Measurements from ENCODE around the gene KRT10.
"Not testable (repeated sequence)": the region's sequence is repeated elsewhere in the genome, so short reads cannot be mapped to it uniquely, and the experiment has no call there.

The KRT10 gene

DNA sequence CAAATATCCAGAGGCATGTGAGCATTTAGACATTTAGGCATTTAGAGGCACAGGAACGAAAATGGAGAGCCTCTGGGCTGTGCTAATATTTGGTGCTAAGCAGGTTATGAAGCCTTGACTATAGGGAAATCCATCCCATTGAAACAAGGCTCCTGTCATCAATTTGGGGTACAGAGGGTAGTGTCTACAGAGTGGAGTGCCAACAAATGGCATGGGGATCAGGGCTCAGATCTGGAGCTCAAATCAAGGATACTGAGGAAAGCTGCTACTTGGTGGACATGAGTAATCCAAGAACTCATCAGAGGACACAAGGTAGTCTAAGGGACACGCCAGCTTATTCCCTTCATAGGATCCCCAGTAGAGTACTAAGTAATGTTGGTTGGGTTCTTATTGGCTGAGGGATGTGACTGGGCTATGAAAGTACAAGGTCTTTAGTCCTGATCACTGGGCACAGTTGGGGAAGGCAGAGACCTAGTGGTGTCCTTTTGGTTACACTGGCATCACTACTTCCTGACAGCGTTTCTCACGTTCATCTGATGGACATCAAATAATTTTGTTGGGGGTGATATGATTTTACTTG, 5.2 kb downstream of the KRT10 start:
- Histone ChIP-seq H3K4me3 (ENCODE audit: low read length) (no peak overlapping the region), H3K9me3 (ENCODE audit: control insufficient read depth, low read depth, low read length) (no peaks in the 10 kb centered on the region), H3K27me3 (ENCODE audit: control insufficient read depth, insufficient read depth, low read length) (peaks cover 28% of the 10 kb centered on the region), H3K9ac (ENCODE audit: low read length) (no peak overlapping the region), H3K27ac (ENCODE audit: low read length) (no peak overlapping the region), H3K36me3 (ENCODE audit: control insufficient read depth, low read depth, low read length) (peaks cover 4% of the 10 kb centered on the region), H3K4me1 (ENCODE audit: control insufficient read depth, low read depth, low read length) (no peaks in the 10 kb centered on the region)

DNA sequence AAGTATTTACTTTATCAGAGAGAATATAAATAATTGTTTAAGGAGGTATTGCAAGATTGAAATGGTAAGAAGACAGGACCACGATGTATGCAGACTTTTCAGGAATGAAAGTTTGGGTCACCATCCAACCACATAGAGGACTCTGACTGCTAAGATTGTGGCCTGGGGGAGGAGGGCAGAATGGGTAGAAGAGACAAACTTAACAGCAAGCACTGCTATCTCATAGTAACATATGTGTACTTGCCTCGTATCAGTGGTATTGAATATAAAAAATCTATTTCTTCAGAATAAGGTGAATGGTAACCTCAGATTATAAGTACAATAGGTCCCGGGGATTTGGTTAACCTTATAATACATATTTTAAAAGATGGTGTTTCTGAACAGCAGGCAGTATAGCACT, 5.8 kb downstream of the KRT10 start:
- H3K4me1 ChIP-seq (ENCODE audit: control insufficient read depth, low read depth, low read length): no peaks in the 10 kb centered on the region
- H3K27ac ChIP-seq (ENCODE audit: low read length): no peak overlapping the region
- peaks cover 34% of the 10 kb centered on the region for H3K27me3 ChIP-seq (ENCODE audit: control insufficient read depth, insufficient read depth, low read length)
- no peak overlapping the region for H3K4me3 ChIP-seq (ENCODE audit: low read length)
- no peaks in the 10 kb centered on the region for H3K9me3 ChIP-seq (ENCODE audit: control insufficient read depth, low read depth, low read length)
- H3K36me3 ChIP-seq (ENCODE audit: control insufficient read depth, low read depth, low read length): peaks cover 4% of the 10 kb centered on the region
- H3K9ac ChIP-seq (ENCODE audit: low read length): no peak overlapping the region

DNA sequence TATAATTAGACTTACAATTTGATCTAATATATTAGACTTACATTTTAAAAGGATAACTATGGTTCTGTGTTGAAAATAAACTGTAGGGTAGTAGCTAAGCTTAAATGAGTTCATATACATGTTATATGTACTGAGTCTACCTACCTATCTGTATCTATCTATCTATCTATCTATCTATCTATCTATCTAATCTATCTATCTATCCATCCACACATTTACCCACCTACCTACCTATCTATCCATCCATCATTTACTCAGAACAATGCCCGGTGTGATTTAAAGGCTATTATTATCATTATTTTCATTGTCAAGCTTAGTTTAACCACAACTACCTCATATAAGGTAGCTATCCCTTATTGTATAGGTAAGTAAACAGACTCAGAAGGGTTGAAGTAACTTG, 7.0 kb downstream of the KRT10 start:
- Histone ChIP-seq H3K27ac (ENCODE audit: low read length) (no peak overlapping the region), H3K27me3 (ENCODE audit: control insufficient read depth, insufficient read depth, low read length) (peaks cover 46% of the 10 kb centered on the region), H3K9me3 (ENCODE audit: control insufficient read depth, low read depth, low read length) (no peaks in the 10 kb centered on the region)

DNA sequence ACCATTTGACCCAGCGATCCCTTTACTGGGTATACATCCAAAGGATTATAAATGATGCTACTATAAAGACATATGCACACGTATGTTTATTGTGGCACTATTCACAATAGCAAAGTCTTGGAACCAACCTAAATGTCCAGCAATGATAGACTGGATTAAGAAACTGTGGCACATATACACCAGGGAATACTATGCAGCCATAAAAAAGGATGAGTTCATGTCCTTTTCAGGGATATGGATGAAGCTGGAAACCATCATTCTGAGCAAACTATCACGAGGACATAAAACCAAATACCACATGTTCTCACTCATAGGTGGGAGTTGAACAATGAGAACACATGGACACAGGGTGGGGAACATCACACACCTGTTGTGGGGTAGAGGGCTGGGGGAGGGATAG, 7.8 kb downstream of the KRT10 start:
- H3K27me3 ChIP-seq (ENCODE audit: control insufficient read depth, insufficient read depth, low read length): peaks cover 52% of the 10 kb centered on the region
- not testable (repeated sequence) for H3K27ac ChIP-seq (ENCODE audit: low read length)

More for the DNA sequence above, 7.0 kb downstream of the KRT10 start:
- Histone ChIP-seq H3K36me3 (ENCODE audit: control insufficient read depth, low read depth, low read length) (peaks cover 4% of the 10 kb centered on the region), H3K4me1 (ENCODE audit: control insufficient read depth, low read depth, low read length) (no peaks in the 10 kb centered on the region), H3K9ac (ENCODE audit: low read length) (no peak overlapping the region), H3K4me3 (ENCODE audit: low read length) (no peak overlapping the region)

DNA sequence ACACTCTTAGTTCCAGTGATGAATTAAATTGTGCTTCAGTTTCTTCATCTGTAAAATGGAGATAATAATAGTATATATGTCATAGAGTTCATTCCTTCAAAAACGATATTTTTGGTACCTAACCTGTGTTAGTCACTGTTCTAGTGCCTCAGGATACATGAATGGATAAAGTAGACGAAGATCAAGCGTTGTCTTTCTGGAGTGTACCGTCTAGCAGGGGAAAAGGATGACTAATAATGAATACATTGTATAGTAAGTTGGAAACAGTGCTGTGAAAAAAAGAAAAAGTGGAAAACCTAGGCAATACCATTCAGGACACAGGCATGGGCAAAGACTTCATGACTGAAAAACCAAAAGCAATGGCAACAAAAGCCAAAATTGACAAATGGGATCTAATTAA, 8.6 kb downstream of the KRT10 start:
- Histone ChIP-seq H3K27me3 (ENCODE audit: control insufficient read depth, insufficient read depth, low read length) (peaks cover 57% of the 10 kb centered on the region), H3K9me3 (ENCODE audit: control insufficient read depth, low read depth, low read length) (no peaks in the 10 kb centered on the region), H3K4me3 (ENCODE audit: low read length) (no peak overlapping the region), H3K27ac (ENCODE audit: low read length) (no peak overlapping the region), H3K9ac (ENCODE audit: low read length) (no peak overlapping the region), H3K36me3 (ENCODE audit: control insufficient read depth, low read depth, low read length) (peaks cover 4% of the 10 kb centered on the region), H3K4me1 (ENCODE audit: control insufficient read depth, low read depth, low read length) (no peaks in the 10 kb centered on the region)

More for the DNA sequence above, 7.8 kb downstream of the KRT10 start:
- H3K4me3 ChIP-seq (ENCODE audit: low read length); H3K9me3 ChIP-seq (ENCODE audit: control insufficient read depth, low read depth, low read length); H3K4me1 ChIP-seq (ENCODE audit: control insufficient read depth, low read depth, low read length); H3K9ac ChIP-seq (ENCODE audit: low read length); H3K36me3 ChIP-seq (ENCODE audit: control insufficient read depth, low read depth, low read length): not testable (repeated sequence)

DNA sequence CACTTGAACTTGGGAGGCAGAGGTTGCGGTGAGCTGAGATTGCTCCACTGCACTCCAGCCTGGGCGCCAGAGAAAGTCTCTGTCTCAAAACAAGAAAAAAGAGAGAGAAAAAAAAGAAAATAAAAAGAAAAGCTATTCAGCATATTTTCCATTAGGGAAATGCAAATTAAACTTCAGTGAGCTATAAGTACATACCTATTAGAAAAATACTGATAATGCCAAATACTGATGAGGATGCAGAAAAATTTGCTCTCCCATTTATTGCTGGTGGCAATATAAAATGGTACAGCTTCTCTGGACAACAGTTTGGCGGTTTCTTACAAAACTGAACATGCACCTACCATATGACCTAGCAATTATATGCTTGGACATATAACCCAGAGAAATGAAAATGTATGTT, 9.8 kb downstream of the KRT10 start:
- Histone ChIP-seq H3K27me3 (ENCODE audit: control insufficient read depth, insufficient read depth, low read length) (peaks cover 69% of the 10 kb centered on the region), H3K27ac (ENCODE audit: low read length) (no peak overlapping the region)

DNA sequence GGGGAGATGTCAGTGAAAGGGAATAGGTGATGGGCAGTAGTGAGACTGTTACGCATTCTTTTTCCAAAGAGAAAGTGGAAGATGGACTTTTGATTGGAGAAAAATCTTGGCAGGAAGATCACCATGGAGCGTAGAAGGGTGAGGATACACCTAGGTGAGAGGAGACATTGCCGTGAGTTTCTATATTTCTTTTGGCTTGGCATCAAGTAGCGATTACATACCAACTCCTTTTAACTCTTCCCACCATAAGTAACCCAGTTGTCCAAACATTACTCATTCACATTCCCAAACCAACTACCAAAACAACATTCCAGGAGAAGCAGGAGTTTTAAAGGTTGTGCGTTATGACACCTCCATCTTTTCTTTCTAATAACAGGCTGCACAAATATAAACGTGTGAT, 11.9 kb downstream of the KRT10 start:
- peaks cover 80% of the 10 kb centered on the region for H3K27me3 ChIP-seq (ENCODE audit: control insufficient read depth, insufficient read depth, low read length)
- no peak overlapping the region for H3K27ac ChIP-seq (ENCODE audit: low read length)
- no peak overlapping the region for H3K4me3 ChIP-seq (ENCODE audit: low read length)
- no peaks in the 10 kb centered on the region for H3K9me3 ChIP-seq (ENCODE audit: control insufficient read depth, low read depth, low read length)
- no peaks in the 10 kb centered on the region for H3K36me3 ChIP-seq (ENCODE audit: control insufficient read depth, low read depth, low read length)
- H3K4me1 ChIP-seq (ENCODE audit: control insufficient read depth, low read depth, low read length): no peaks in the 10 kb centered on the region
- H3K9ac ChIP-seq (ENCODE audit: low read length): no peak overlapping the region

More for the DNA sequence above, 9.8 kb downstream of the KRT10 start:
- Histone ChIP-seq H3K36me3 (ENCODE audit: control insufficient read depth, low read depth, low read length) (peaks cover 4% of the 10 kb centered on the region), H3K4me3 (ENCODE audit: low read length) (no peak overlapping the region), H3K9me3 (ENCODE audit: control insufficient read depth, low read depth, low read length) (no peaks in the 10 kb centered on the region), H3K9ac (ENCODE audit: low read length) (no peak overlapping the region), H3K4me1 (ENCODE audit: control insufficient read depth, low read depth, low read length) (no peaks in the 10 kb centered on the region)

DNA sequence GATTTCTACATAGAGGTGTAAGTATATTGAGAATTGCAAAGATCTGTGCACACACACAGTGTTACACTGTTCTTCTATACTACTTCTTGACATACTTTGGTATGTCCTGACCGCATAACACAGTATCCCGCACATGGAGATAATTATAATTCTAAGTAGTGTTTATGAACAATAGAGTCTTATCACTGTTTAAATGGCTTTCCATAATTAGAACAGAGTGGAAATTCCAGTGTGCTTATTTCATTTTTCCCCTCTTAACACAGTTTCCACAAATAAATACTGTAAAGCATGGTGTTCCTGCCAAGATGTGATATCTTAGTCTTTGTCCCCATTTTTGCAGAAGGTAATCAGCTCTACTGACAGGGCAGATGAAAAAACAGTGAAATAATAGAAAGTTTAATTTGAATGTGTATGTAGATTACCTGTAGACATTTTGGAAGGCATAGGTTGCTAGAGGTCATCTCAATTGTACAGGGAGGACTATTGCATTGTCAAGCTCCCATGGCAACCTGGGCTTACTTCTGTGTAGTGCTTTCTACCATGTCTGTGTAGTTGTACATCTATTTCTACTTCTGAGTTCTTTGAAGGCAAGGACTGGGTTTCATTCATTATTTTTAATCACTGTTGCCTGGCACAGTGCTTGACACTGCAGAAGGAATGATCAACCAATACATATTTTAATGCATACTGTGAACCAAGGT, 12.5 kb downstream of the KRT10 start:
- Histone ChIP-seq H3K4me3 (ENCODE audit: low read length) (no peak overlapping the region), H3K9me3 (ENCODE audit: control insufficient read depth, low read depth, low read length) (no peaks in the 10 kb centered on the region), H3K9ac (ENCODE audit: low read length) (no peak overlapping the region), H3K4me1 (ENCODE audit: control insufficient read depth, low read depth, low read length) (no peaks in the 10 kb centered on the region), H3K27ac (ENCODE audit: low read length) (no peak overlapping the region), H3K36me3 (ENCODE audit: control insufficient read depth, low read depth, low read length) (no peaks in the 10 kb centered on the region), H3K27me3 (ENCODE audit: control insufficient read depth, insufficient read depth, low read length) (peaks cover 78% of the 10 kb centered on the region)

DNA sequence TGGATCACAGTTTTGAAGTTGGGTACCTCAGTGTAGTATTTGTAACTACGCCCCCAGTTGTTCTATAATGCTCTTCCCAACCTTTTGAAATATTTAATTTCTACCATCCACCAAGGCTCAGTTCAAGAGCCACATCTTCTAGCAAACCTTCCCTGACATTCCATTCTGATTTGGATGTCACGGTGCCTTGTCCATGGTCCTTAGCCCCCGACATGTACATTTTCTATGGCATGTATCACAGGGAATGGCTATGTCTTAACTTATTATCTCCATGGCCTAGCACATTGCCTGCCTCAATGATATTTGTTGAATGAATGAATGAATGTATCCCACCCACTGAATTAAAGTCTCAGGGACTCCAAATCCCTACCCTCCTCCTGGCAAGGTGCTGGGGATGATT, 16.3 kb downstream of the KRT10 start:
- Histone ChIP-seq H3K9ac (ENCODE audit: low read length) (no peak overlapping the region), H3K27ac (ENCODE audit: low read length) (no peak overlapping the region), H3K27me3 (ENCODE audit: control insufficient read depth, insufficient read depth, low read length) (peaks cover 68% of the 10 kb centered on the region), H3K4me3 (ENCODE audit: low read length) (no peak overlapping the region), H3K9me3 (ENCODE audit: control insufficient read depth, low read depth, low read length) (no peaks in the 10 kb centered on the region), H3K4me1 (ENCODE audit: control insufficient read depth, low read depth, low read length) (no peaks in the 10 kb centered on the region), H3K36me3 (ENCODE audit: control insufficient read depth, low read depth, low read length) (no peaks in the 10 kb centered on the region)

DNA sequence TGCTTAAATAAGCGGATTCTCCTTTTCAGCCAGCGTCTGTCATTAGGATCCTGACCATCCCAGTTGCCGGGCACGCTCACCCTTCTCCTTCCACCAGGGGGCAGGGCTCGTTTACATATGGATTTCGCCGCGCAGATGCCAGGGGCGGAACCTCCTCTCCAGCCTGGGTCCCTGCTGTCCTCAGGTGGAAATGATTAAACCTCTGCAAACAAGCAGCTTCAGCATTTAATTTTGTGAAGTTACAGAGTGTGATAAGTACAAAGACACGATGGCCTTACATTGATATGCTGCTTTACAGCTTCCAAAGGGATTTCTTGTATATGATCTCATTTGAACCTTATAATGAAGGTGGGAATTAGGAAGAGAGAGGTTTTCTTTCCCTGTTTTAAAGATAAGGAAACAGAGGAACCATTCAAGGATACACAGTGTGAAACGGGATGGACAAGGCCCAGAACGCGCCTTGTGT, 18.8 kb downstream of the KRT10 start:
- Histone ChIP-seq H3K9me3 (ENCODE audit: control insufficient read depth, low read depth, low read length) (no peaks in the 10 kb centered on the region), H3K36me3 (ENCODE audit: control insufficient read depth, low read depth, low read length) (no peaks in the 10 kb centered on the region), H3K27ac (ENCODE audit: low read length) (no peak overlapping the region), H3K4me3 (ENCODE audit: low read length) (no peak overlapping the region), H3K27me3 (ENCODE audit: control insufficient read depth, insufficient read depth, low read length) (peaks cover 53% of the 10 kb centered on the region), H3K9ac (ENCODE audit: low read length) (no peak overlapping the region), H3K4me1 (ENCODE audit: control insufficient read depth, low read depth, low read length) (no peaks in the 10 kb centered on the region)

DNA sequence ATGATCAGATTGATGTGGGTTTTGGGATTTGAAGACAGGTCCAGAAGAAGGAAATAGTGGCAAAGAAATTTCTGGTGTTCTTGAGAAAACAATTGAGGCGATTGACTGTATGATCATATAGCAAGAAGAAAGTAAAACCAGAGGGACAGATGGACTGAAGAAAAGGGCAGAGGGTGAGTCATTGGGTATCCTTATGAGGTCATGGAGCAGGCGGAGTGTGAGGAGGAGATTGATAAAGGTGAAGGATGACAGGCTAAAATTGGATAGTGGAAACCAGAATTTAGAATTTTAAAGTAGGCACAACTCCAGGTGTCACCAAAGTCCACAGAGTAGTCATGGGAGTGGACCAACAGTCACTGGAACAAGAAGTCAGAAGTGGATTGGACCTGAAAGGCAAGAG, 21.3 kb downstream of the KRT10 start:
- Histone ChIP-seq H3K9me3 (ENCODE audit: control insufficient read depth, low read depth, low read length) (no peaks in the 10 kb centered on the region), H3K36me3 (ENCODE audit: control insufficient read depth, low read depth, low read length) (no peaks in the 10 kb centered on the region), H3K9ac (ENCODE audit: low read length) (no peak overlapping the region), H3K4me3 (ENCODE audit: low read length) (no peak overlapping the region), H3K27me3 (ENCODE audit: control insufficient read depth, insufficient read depth, low read length) (peaks cover 29% of the 10 kb centered on the region), H3K27ac (ENCODE audit: low read length) (no peak overlapping the region), H3K4me1 (ENCODE audit: control insufficient read depth, low read depth, low read length) (no peaks in the 10 kb centered on the region)

DNA sequence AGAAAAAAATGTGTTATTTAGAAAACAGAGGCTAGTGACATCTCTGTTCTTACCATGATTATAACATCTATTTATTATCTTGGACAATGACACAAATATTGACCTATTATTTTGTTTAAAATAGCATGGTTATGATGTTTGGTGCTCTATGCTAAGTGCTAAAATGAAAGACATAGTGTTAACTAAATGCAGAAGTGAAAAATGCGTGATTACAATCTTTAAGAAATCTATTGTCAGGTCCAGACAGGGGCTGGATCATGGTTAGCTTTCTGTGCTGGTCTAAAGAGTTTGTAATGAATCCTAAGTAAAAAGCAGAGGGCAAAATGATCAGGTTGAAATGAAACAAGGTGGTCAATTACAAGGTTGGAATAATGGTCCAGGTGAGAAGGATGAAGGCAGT, 22.0 kb downstream of the KRT10 start:
- Histone ChIP-seq H3K9ac (ENCODE audit: low read length) (no peak overlapping the region), H3K27ac (ENCODE audit: low read length) (no peak overlapping the region), H3K4me3 (ENCODE audit: low read length) (no peak overlapping the region), H3K27me3 (ENCODE audit: control insufficient read depth, insufficient read depth, low read length) (peaks cover 27% of the 10 kb centered on the region), H3K4me1 (ENCODE audit: control insufficient read depth, low read depth, low read length) (no peaks in the 10 kb centered on the region), H3K9me3 (ENCODE audit: control insufficient read depth, low read depth, low read length) (no peaks in the 10 kb centered on the region), H3K36me3 (ENCODE audit: control insufficient read depth, low read depth, low read length) (no peaks in the 10 kb centered on the region)
